GM10847 (cell line): ENCODE data around the gene SKI.

Source experiments
- POLR2A ChIP-seq: IDR thresholded peaks from 2 replicates; pipeline ENCODE4 v1.6.1; 2011; ENCODE audit not compliant: insufficient read length; ENCODE audit errors: extremely low read depth

SKI gene

GRCh38 chr1:2200308-2200943, 27.7 kb upstream of the SKI start:
- no peak for TF ChIP-seq POLR2A

GRCh38 chr1:2201062-2201461, 27.1 kb upstream of the SKI start:
- TF ChIP-seq POLR2A: no peak

- no peak for TF ChIP-seq POLR2A
Measured at GRCh38 chr1:2202008-2202575, 26.0 kb upstream of the SKI start.

GRCh38 chr1:2202843-2203601, 25.1 kb upstream of the SKI start:
- no peak for TF ChIP-seq POLR2A

GRCh38 chr1:2203671-2204414, 24.3 kb upstream of the SKI start:
- no peak for TF ChIP-seq POLR2A

GRCh38 chr1:2204415-2205190, 23.5 kb upstream of the SKI start:
- peak; percentile 11 for TF ChIP-seq POLR2A

GRCh38 chr1:2205191-2205952, 22.7 kb upstream of the SKI start:
- TF ChIP-seq POLR2A: no peak

GRCh38 chr1:2206813-2207487, 21.2 kb upstream of the SKI start:
- no peak for TF ChIP-seq POLR2A

- no peak for TF ChIP-seq POLR2A
Measured at GRCh38 chr1:2208309-2209239, 19.5 kb upstream of the SKI start.

- TF ChIP-seq POLR2A: no peak
Measured at GRCh38 chr1:2209400-2210083, 18.6 kb upstream of the SKI start.

GRCh38 chr1:2210084-2210653, 17.9 kb upstream of the SKI start:
- no peak for TF ChIP-seq POLR2A

- TF ChIP-seq POLR2A: no peak
Measured at GRCh38 chr1:2210786-2211185, 17.3 kb upstream of the SKI start.
